ENCODE results near the gene PHOX2B. TPM values are rescaled to one million over a fixed set of nuclear protein-coding genes. Genes with fewer than 3 reads are reported as not detected.
"Not testable (repeated sequence)": the region's sequence is repeated elsewhere in the genome, so short reads cannot be mapped to it uniquely, and the experiment has no call there.

PHOX2B gene
- polyA plus RNA-seq, 5 donors: 0.07 to 0.17 (median 0.08) TPM; not detected in 2

DNA sequence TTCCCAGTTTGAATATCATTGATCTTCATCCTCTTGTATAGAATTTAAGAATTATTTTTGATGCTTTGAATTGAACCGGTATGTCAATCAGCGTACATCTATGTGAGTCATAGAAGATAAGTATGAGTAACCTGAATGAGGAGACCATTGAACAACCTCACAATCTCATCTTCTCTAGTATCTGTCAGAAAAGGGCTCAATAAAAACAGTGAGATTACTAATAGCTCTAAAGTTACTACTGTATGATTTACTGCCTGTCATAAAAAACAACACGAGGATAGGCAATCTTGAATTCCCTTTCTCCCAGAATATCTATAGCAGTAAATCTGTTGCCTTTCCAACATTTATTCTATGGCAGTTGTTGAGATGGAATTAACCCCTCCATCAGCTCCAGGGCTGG, 36.1 kb downstream of the PHOX2B start:
- no peak for DNase-seq

DNA sequence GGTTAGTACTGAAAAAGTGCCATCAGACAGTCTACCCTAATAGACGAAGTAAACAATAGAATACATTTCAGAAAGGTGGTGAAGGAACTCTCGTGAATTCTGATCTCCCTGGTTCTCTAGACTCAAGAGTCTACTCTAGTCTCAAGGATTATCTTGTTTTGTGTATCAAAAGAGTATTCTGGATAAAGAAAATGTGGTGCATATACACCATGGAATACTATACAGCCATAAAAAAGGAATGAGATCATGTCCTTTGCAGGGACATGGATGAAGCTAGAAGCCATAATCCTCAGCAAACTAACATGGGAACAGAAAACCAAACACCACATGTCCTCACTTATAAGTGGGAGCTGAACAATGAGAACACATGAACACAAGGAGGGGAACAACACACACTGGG, 36.9 kb downstream of the PHOX2B start:
- DNase-seq: not testable (repeated sequence)

DNA sequence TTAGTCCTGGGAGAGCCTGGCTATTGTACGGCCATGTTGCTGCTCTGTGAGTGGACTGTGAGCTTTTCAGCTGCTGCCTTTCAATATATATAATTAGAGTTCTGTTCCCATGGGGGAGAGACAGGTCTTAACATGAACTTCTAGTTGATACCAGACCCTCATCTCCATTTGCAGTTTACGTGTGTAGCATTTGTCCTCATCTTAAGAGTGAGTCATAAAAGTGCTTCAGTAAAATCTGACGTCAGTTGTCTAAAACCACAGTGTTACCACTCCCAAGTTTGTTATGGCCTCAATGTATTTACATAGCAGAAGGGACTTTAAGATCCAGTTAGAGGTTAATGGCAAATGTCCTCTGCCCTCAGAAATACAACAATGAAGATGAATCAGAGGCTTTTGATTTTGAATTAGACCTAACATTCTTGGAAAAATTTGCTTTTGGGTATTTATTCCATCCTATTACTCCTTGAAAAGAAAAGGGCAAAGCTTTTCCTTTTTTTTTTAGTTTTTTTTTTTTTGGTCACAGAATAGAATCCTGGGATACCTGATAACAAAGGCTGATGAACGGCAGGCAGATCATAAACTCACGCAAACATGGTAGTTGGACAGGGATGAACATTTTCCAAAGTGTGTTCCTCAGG, 38.6 kb downstream of the PHOX2B start:
- DNase-seq: no peak

DNA sequence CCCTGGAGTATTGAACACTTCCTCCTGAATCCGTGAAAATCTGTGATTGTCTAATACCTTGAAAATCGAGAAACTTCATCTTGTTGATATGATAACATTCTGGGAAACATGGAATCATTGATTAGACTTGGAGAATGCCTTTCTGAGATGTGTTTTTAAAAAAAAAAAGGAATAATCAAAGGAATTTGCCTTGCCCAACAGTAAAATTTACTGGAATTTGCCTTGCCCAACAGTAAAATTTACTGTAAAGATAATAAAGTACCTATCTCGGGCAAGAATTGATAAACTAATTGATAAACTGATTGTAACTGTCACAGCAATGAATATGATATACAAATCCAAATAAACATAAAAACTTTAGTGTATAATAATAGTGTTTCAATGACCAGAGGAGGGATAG, 44.7 kb downstream of the PHOX2B start:
- no peak for DNase-seq

DNA sequence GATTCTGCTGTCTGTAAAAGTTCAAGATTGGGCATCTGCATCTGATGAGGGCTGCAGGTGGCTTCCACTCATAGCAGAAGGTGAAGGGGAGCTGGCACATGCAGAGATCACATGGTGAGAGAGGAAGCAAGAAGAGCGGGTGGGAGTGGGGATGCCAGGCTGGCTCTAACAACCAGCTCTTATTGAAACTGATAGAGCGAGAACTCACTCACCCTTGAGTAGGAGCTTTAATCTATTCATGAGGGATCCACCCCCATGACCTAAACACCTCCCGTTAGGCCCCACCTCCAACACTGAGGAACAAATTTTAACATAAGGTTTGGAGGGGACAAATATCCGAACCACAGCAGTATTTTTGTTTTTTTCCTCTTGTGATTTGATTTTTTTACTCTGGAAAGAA, 45.8 kb downstream of the PHOX2B start:
- no peak for DNase-seq

- no peak for DNase-seq
Observed at GRCh38 chr4:41701983-41702382, 46.5 kb downstream of the PHOX2B start.

DNA sequence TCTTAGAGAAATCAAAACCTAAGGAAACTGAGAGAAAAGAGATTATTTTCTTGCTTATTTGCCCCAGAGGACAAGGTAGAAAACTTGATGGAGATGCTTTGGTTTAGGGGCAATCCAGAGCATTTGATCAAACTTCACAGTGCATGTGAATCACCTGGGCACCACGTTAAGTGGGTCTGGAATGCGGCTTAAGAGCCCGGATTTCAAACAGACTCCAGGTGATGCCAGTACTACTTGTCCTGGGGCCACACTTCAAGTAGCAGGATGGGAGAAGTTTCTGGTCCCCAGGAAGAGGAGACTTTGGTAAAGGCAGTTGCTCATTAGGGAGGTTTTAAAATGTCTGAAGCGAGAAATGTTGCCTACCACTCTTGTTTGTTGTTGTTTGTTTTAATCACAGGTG, 51.8 kb downstream of the PHOX2B start:
- no peak for DNase-seq

DNA sequence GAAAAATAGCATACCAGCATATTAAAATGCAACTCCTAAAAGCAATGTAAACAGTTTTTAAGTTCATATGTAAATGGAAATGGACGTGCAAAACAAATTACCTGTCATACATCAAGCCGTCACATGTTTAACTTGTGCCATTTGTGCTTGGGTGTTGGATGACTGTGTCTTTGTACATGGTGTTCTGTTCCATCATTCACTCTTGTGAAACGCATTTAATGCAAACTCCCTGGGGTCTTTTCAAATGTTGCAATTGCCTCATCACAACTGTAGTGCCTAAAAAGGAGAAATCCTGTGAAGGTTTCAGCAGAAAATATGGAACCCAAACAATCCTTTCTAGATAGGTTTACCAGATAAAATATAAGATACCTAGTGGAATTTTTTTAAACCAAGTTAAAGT, 52.4 kb downstream of the PHOX2B start:
- DNase-seq: no peak

Other genes starting within 250 kb of the PHOX2B start
- gene LIMCH1, start 210.6 kb downstream of the PHOX2B start, polyA plus RNA-seq (ENCODE audit: insufficient read depth in 1 of 5, insufficient read length in 5 of 5, low replicate concordance in 1 of 5): 100 to 1,000 TPM in 4 of 5 donors, 10 to 100 TPM in 1; 85.4 to 134 (median 114) TPM
- gene TMEM33, start 186.7 kb upstream of the PHOX2B start, polyA plus RNA-seq (ENCODE audit: insufficient read depth in 1 of 5, insufficient read length in 5 of 5, low replicate concordance in 1 of 5): 10 to 100 TPM; 25.3 to 38.5 (median 31.2) TPM
- gene DCAF4L1, start 233.0 kb upstream of the PHOX2B start, polyA plus RNA-seq (ENCODE audit: insufficient read depth in 1 of 5, insufficient read length in 5 of 5, low replicate concordance in 1 of 5): under 1 TPM; 0.13 to 0.25 (median 0.21) TPM
- gene SLC30A9, start 241.8 kb upstream of the PHOX2B start, polyA plus RNA-seq (ENCODE audit: insufficient read depth in 1 of 5, insufficient read length in 5 of 5, low replicate concordance in 1 of 5): 100 to 1,000 TPM in 1 of 5 donors, 10 to 100 TPM in 4; 64.5 to 104 (median 97.3) TPM